ENCODE results near the gene LRRK1. TPM values are rescaled to one million over a fixed set of nuclear protein-coding genes. Genes with fewer than 3 reads are reported as not detected.

The LRRK1 gene
- total and polyA plus RNA-seq, 2 donors (not counting 1 experiment from before 2014, with no cell fraction given), result 19.8 to 53.0 TPM

GRCh38 chr15:101022306-101022705 lies 103.1 kb downstream of the LRRK1 start:
- H3K4me2 ChIP-seq (replicated peaks; ENCODE audit: low read depth, low read length, poor library complexity, severe bottlenecking), result no peak overlapping the region
- ChIA-PET POLR2A (no interaction called here), CTCF (no interaction called here)
- no peaks in the 10 kb centered on the region for H4K20me1 ChIP-seq (ENCODE audit: control insufficient read depth, insufficient read depth, low read length, poor library complexity, severe bottlenecking)
- H3K4me3 ChIP-seq (ENCODE audit: control extremely low read depth in 1 of 5, extremely low read depth in 1 of 5, insufficient read depth in 1 of 5, low read depth in 2 of 5, low read length in 4 of 5), result no peak overlapping the region
- TF ChIP-seq CTCF (IDR thresholded peaks at IDR 0.05) (no peak), EZH2 (IDR thresholded peaks at IDR 0.05; ENCODE audit: borderline replicate concordance, insufficient read depth, low read depth, low read length, poor library complexity, severe bottlenecking) (no peak)
- WGBS (ENCODE audit: insufficient coverage), result 100% methylated on average over 8 of the region's 11 CpGs
- no peaks in the 10 kb centered on the region for H3K27me3 ChIP-seq (replicated peaks in 1 of 4; ENCODE audit: control extremely low read depth in 1 of 4, control insufficient read depth in 3 of 4, insufficient read depth in 4 of 4, low read length in 3 of 4)
- intact Hi-C loops (cut with micrococcal nuclease), result no loop called here
- Mint-ChIP-seq H3K27ac (no peak overlapping the region), H3K4me3 (no peak overlapping the region), H3K9me3 (ENCODE audit: insufficient read depth) (no peaks in the 10 kb centered on the region), H3K27me3 (no peaks in the 10 kb centered on the region), H3K4me1 (no peaks in the 10 kb centered on the region)
- no peaks in the 10 kb centered on the region for H3K9me3 ChIP-seq (ENCODE audit: control extremely low read depth in 1 of 3, control insufficient read depth in 2 of 3, insufficient read depth in 1 of 3, low read length in 2 of 3)
- DNase-seq (no peak), ATAC-seq (ENCODE audit: low read depth) (no peak)
- peaks cover 4 to 47% of the 10 kb centered on the region in 2 experiments for H3K36me3 ChIP-seq (replicated peaks in 1 of 2; ENCODE audit: control extremely low read depth in 1 of 2, control insufficient read depth in 1 of 2, extremely low read depth in 1 of 2, insufficient read depth in 2 of 2, low read length in 1 of 2)
- no peaks in the 10 kb centered on the region for H3K4me1 ChIP-seq (ENCODE audit: control insufficient read depth in 2 of 2, insufficient read depth in 2 of 2, low read length in 2 of 2)
- H2AFZ ChIP-seq (ENCODE audit: insufficient read depth, low read depth, low read length, poor library complexity, severe bottlenecking), result no peak overlapping the region
- no peak overlapping the region for H3K27ac ChIP-seq (ENCODE audit: low read length in 2 of 2)
- H3K79me2 ChIP-seq (ENCODE audit: control insufficient read depth, insufficient read depth, low read length), result no peaks in the 10 kb centered on the region
- no peak overlapping the region for H3K9ac ChIP-seq (ENCODE audit: low read length)

- H3K9me3 ChIP-seq (ENCODE audit: control extremely low read depth in 1 of 3, control insufficient read depth in 2 of 3, insufficient read depth in 1 of 3, low read length in 2 of 3), result no peaks in the 10 kb centered on the region
- H3K79me2 ChIP-seq (ENCODE audit: control insufficient read depth, insufficient read depth, low read length), result no peaks in the 10 kb centered on the region
- Mint-ChIP-seq H3K27ac (no peak overlapping the region), H3K9me3 (ENCODE audit: insufficient read depth) (no peaks in the 10 kb centered on the region), H3K4me1 (no peaks in the 10 kb centered on the region), H3K4me3 (no peak overlapping the region), H3K27me3 (no peaks in the 10 kb centered on the region)
- H3K9ac ChIP-seq (ENCODE audit: low read length), result no peak overlapping the region
- no peak overlapping the region for H3K4me3 ChIP-seq (ENCODE audit: control extremely low read depth in 1 of 5, extremely low read depth in 1 of 5, insufficient read depth in 1 of 5, low read depth in 2 of 5, low read length in 4 of 5)
- ChIA-PET CTCF (no interaction called here), POLR2A (no interaction called here)
- 91% methylated on average over 2 of the region's 3 CpGs for WGBS (ENCODE audit: insufficient coverage)
- DNase-seq, result no peak
- H2AFZ ChIP-seq (ENCODE audit: insufficient read depth, low read depth, low read length, poor library complexity, severe bottlenecking), result no peak overlapping the region
- ATAC-seq (ENCODE audit: low read depth), result no peak
- intact Hi-C loops (cut with micrococcal nuclease), result no loop called here
- H3K4me2 ChIP-seq (replicated peaks; ENCODE audit: low read depth, low read length, poor library complexity, severe bottlenecking), result no peak overlapping the region
- peaks cover 4 to 50% of the 10 kb centered on the region in 2 experiments for H3K36me3 ChIP-seq (replicated peaks in 1 of 2; ENCODE audit: control extremely low read depth in 1 of 2, control insufficient read depth in 1 of 2, extremely low read depth in 1 of 2, insufficient read depth in 2 of 2, low read length in 1 of 2)
- H4K20me1 ChIP-seq (ENCODE audit: control insufficient read depth, insufficient read depth, low read length, poor library complexity, severe bottlenecking), result no peaks in the 10 kb centered on the region
- no peak for TF ChIP-seq EZH2 (IDR thresholded peaks at IDR 0.05; ENCODE audit: borderline replicate concordance, insufficient read depth, low read depth, low read length, poor library complexity, severe bottlenecking)
- TF ChIP-seq CTCF (IDR thresholded peaks at IDR 0.05), result no peak
- H3K27ac ChIP-seq (ENCODE audit: low read length in 2 of 2), result no peak overlapping the region
- no peaks in the 10 kb centered on the region for H3K4me1 ChIP-seq (ENCODE audit: control insufficient read depth in 2 of 2, insufficient read depth in 2 of 2, low read length in 2 of 2)
- no peaks in the 10 kb centered on the region for H3K27me3 ChIP-seq (replicated peaks in 1 of 4; ENCODE audit: control extremely low read depth in 1 of 4, control insufficient read depth in 3 of 4, insufficient read depth in 4 of 4, low read length in 3 of 4)
Measured at GRCh38 chr15:101022876-101023275, 103.7 kb downstream of the LRRK1 start.
